ENCODE measurements around the gene LMBRD1.

LMBRD1 gene

DNA sequence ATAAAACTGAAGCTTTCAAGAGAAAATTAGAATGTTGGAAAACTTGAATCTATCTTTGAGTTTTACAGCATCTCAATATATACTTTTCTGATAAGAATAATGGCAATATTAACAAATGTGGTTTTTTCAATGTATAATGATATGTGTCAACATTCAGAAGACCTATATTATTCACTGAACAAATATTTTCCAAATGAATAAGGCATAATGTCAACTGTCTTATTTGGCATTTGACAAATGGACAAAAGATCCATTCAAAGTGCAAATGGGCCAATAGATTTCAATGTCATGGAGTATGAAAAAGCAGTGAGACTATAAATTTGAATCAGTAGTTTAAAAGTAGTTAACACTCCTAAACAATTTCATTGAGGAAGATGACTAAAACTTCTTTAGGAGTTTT lies 20.9 kb downstream of the LMBRD1 start:
- TF ChIP-seq CTCF (IDR thresholded peaks at IDR 0.05): no peak
- peaks cover 9% of the 10 kb centered on the region for H3K4me1 ChIP-seq
- no peak overlapping the region for H3K9ac ChIP-seq
- H2AFZ ChIP-seq: no peak overlapping the region
- H3K27ac ChIP-seq: no peak overlapping the region
- no peak overlapping the region for H3K4me2 ChIP-seq (ENCODE audit: low read length)
- H3K36me3 ChIP-seq (ENCODE audit: control insufficient read depth, insufficient read depth, low read length): no peaks in the 10 kb centered on the region
- no peaks in the 10 kb centered on the region for H3K27me3 ChIP-seq (ENCODE audit: control insufficient read depth, insufficient read depth, low read length)
- H3K9me3 ChIP-seq (ENCODE audit: control insufficient read depth, low read length): no peaks in the 10 kb centered on the region
- H3K4me3 ChIP-seq (ENCODE audit: low read depth, low read length): no peak overlapping the region
- H3K79me2 ChIP-seq: peaks cover 26% of the 10 kb centered on the region

DNA sequence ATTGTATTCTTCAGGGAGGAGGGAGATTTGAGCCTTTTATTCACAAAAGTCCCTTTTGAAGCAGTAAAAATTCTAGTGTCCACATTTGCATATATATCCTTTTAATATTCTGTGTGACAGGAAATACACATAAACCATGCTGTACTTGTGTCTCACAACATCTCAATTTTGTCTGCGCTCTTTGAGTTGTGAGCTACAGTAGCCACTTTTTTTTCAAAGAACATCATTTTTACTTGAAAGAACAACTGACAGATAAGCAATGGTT lies 21.3 kb downstream of the LMBRD1 start:
- H3K4me3 ChIP-seq (ENCODE audit: low read depth, low read length): no peak overlapping the region
- no peak overlapping the region for H3K27ac ChIP-seq
- H3K79me2 ChIP-seq: peaks cover 25% of the 10 kb centered on the region
- no peaks in the 10 kb centered on the region for H3K27me3 ChIP-seq (ENCODE audit: control insufficient read depth, insufficient read depth, low read length)
- H3K9me3 ChIP-seq (ENCODE audit: control insufficient read depth, low read length): no peaks in the 10 kb centered on the region
- H3K9ac ChIP-seq: no peak overlapping the region
- no peaks in the 10 kb centered on the region for H3K36me3 ChIP-seq (ENCODE audit: control insufficient read depth, insufficient read depth, low read length)
- H3K4me2 ChIP-seq (ENCODE audit: low read length): no peak overlapping the region
- TF ChIP-seq CTCF (IDR thresholded peaks at IDR 0.05): no peak
- no peak overlapping the region for H2AFZ ChIP-seq
- peaks cover 9% of the 10 kb centered on the region for H3K4me1 ChIP-seq

DNA sequence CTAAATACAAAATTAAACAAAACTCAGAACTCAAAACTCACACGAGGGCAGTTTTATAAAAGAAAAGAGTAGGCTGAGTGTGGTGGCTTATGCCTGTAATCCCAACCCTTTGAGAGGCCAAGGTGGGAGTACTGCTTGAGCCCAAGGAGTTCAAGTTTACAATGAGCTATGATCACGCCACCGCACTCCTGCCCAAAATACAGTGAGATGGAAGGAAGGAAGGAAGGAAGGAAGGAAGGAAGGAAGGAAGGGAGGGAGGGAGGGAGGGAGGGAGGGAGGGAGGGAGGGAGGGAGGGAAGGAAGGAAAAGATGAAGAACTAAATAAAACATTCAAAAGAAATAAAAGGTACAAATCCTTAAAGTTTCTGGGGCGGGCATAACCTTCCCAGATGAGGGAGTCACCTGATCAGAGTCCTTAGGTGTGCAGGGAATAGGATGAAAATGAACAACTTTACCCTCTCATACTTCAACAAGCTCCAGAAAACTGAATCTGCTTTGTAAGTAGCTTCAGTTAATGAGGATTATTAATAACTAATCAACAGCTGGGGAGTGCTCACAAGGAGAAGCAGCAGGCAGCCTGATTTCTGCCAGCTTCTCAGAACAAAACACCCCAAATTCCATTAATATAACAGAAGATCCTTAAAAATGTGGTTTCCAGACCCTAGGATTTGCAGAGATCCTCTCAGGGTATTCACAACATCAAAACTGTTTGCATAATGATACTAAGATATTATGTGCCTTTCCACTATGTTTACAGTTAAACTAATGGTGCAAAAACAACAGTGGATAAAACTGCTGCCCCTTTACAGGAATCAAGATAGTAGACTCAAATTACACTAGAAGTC lies 21.8 kb downstream of the LMBRD1 start:
- peaks cover 9% of the 10 kb centered on the region for H3K4me1 ChIP-seq
- no peak overlapping the region for H3K4me3 ChIP-seq (ENCODE audit: low read depth, low read length)
- TF ChIP-seq CTCF (IDR thresholded peaks at IDR 0.05): no peak
- H3K27ac ChIP-seq: no peak overlapping the region
- H2AFZ ChIP-seq: no peak overlapping the region
- no peak overlapping the region for H3K4me2 ChIP-seq (ENCODE audit: low read length)
- H3K36me3 ChIP-seq (ENCODE audit: control insufficient read depth, insufficient read depth, low read length): no peaks in the 10 kb centered on the region
- no peaks in the 10 kb centered on the region for H3K9me3 ChIP-seq (ENCODE audit: control insufficient read depth, low read length)
- H3K27me3 ChIP-seq (ENCODE audit: control insufficient read depth, insufficient read depth, low read length): no peaks in the 10 kb centered on the region
- no peak overlapping the region for H3K9ac ChIP-seq
- peaks cover 21% of the 10 kb centered on the region for H3K79me2 ChIP-seq

- Histone ChIP-seq H3K9ac (no peak overlapping the region), H2AFZ (no peak overlapping the region), H3K4me3 (ENCODE audit: low read depth, low read length) (no peak overlapping the region), H3K4me2 (ENCODE audit: low read length) (no peak overlapping the region), H3K36me3 (ENCODE audit: control insufficient read depth, insufficient read depth, low read length) (no peaks in the 10 kb centered on the region), H3K27me3 (ENCODE audit: control insufficient read depth, insufficient read depth, low read length) (no peaks in the 10 kb centered on the region), H3K79me2 (peaks cover 19% of the 10 kb centered on the region), H3K9me3 (ENCODE audit: control insufficient read depth, low read length) (no peaks in the 10 kb centered on the region), H3K27ac (no peak overlapping the region), H3K4me1 (peaks cover 9% of the 10 kb centered on the region)
- no peak for TF ChIP-seq CTCF (IDR thresholded peaks at IDR 0.05)
Observed at GRCh38 chr6:69771158-69771906, 25.5 kb downstream of the LMBRD1 start.

Data from parathyroid adenoma (tissue), 2 donors.